ENCODE measurements around the gene DHX40.
"Not testable (repeated sequence)": the region's sequence is repeated elsewhere in the genome, so short reads cannot be mapped to it uniquely, and the experiment has no call there.

DHX40 gene

GRCh38 chr17:59561042-59561441, 4.4 kb upstream of the DHX40 start:
- DNase-seq (ENCODE audit: low spot score) = peak; percentile 34

GRCh38 chr17:59565959-59566324, 532 bp downstream of the DHX40 start:
- peak; percentile 85 for DNase-seq (ENCODE audit: low spot score)

GRCh38 chr17:59569151-59569550, 3.7 kb downstream of the DHX40 start:
- not testable (repeated sequence) for DNase-seq (ENCODE audit: low spot score)

- no peak for DNase-seq (ENCODE audit: low spot score)
Observed at GRCh38 chr17:59572301-59572924, 7.0 kb downstream of the DHX40 start.

GRCh38 chr17:59584168-59584567, 18.8 kb downstream of the DHX40 start:
- DNase-seq (ENCODE audit: low spot score) = not testable (repeated sequence)

- DNase-seq (ENCODE audit: low spot score) = no peak
Observed at GRCh38 chr17:59600169-59600568, 34.8 kb downstream of the DHX40 start.

GRCh38 chr17:59601130-59601529, 35.7 kb downstream of the DHX40 start:
- no peak for DNase-seq (ENCODE audit: low spot score)

- no peak for DNase-seq (ENCODE audit: low spot score)
Observed at GRCh38 chr17:59607061-59607460, 41.7 kb downstream of the DHX40 start.

GRCh38 chr17:59607817-59608403, 42.5 kb downstream of the DHX40 start:
- no peak for DNase-seq (ENCODE audit: low spot score)

- no peak for DNase-seq (ENCODE audit: low spot score)
Observed at GRCh38 chr17:59611503-59611902, 46.1 kb downstream of the DHX40 start.

- DNase-seq (ENCODE audit: low spot score) = no peak
Observed at GRCh38 chr17:59616253-59616920, 51.0 kb downstream of the DHX40 start.

GRCh38 chr17:59617156-59617732, 51.8 kb downstream of the DHX40 start:
- DNase-seq (ENCODE audit: low spot score) = no peak

- DNase-seq (ENCODE audit: low spot score) = no peak
Observed at GRCh38 chr17:59619035-59619297, 53.6 kb downstream of the DHX40 start.

GRCh38 chr17:59619298-59620063, 54.1 kb downstream of the DHX40 start, which contains the start of gene CLTC:
Gene CLTC, plus strand, starts transcription at chr17:59619895. Its CDS starts 237 bp downstream, at chr17:59620132.
- DNase-seq (ENCODE audit: low spot score) = peak; percentile 94

GRCh38 chr17:59620064-59620359, 54.6 kb downstream of the DHX40 start:
- no peak for DNase-seq (ENCODE audit: low spot score)

GRCh38 chr17:59620518-59621259, 55.3 kb downstream of the DHX40 start:
- peak; percentile 57 for DNase-seq (ENCODE audit: low spot score)

- DNase-seq (ENCODE audit: low spot score) = no peak
Observed at GRCh38 chr17:59621771-59622170, 56.4 kb downstream of the DHX40 start.

- DNase-seq (ENCODE audit: low spot score) = no peak
Observed at GRCh38 chr17:59623151-59623550, 57.7 kb downstream of the DHX40 start.

GRCh38 chr17:59626756-59627155, 61.3 kb downstream of the DHX40 start:
- no peak for DNase-seq (ENCODE audit: low spot score)

GRCh38 chr17:59627274-59627673, 61.9 kb downstream of the DHX40 start:
- DNase-seq (ENCODE audit: low spot score) = no peak

- no peak for DNase-seq (ENCODE audit: low spot score)
Observed at GRCh38 chr17:59627770-59628171, 62.4 kb downstream of the DHX40 start.

GRCh38 chr17:59629174-59629573, 63.8 kb downstream of the DHX40 start:
- DNase-seq (ENCODE audit: low spot score) = no peak
